ENCODE measurements around the gene PLXNC1.

The PLXNC1 gene

GRCh38 chr12:94133964-94134795, 14.2 kb upstream of the PLXNC1 start:
- DNase-seq (ENCODE audit: low read depth, low spot score), result no peak

GRCh38 chr12:94135896-94136295, 12.5 kb upstream of the PLXNC1 start:
- no peak for DNase-seq (ENCODE audit: low read depth, low spot score)

- no peak for DNase-seq (ENCODE audit: low read depth, low spot score)
Observed at GRCh38 chr12:94139816-94140215, 8.6 kb upstream of the PLXNC1 start.

- no peak for DNase-seq (ENCODE audit: low read depth, low spot score)
Observed at GRCh38 chr12:94140556-94140955, 7.8 kb upstream of the PLXNC1 start.

GRCh38 chr12:94141004-94141764, 7.2 kb upstream of the PLXNC1 start:
- no peak for DNase-seq (ENCODE audit: low read depth, low spot score)

GRCh38 chr12:94141892-94142291, 6.5 kb upstream of the PLXNC1 start:
- no peak for DNase-seq (ENCODE audit: low read depth, low spot score)

- no peak for DNase-seq (ENCODE audit: low read depth, low spot score)
Observed at GRCh38 chr12:94143438-94143837, 4.9 kb upstream of the PLXNC1 start.

- no peak for DNase-seq (ENCODE audit: low read depth, low spot score)
Observed at GRCh38 chr12:94143951-94144350, 4.4 kb upstream of the PLXNC1 start.

GRCh38 chr12:94144781-94145180, 3.6 kb upstream of the PLXNC1 start:
- no peak for DNase-seq (ENCODE audit: low read depth, low spot score)

GRCh38 chr12:94145191-94145983, 3.0 kb upstream of the PLXNC1 start:
- no peak for DNase-seq (ENCODE audit: low read depth, low spot score)

- no peak for DNase-seq (ENCODE audit: low read depth, low spot score)
Observed at GRCh38 chr12:94146166-94146936, 2.0 kb upstream of the PLXNC1 start.

- DNase-seq (ENCODE audit: low read depth, low spot score), result no peak
Observed at GRCh38 chr12:94147387-94147990, 888 bp upstream of the PLXNC1 start.

GRCh38 chr12:94148739-94149118, 352 bp downstream of the PLXNC1 start:
- no peak for DNase-seq (ENCODE audit: low read depth, low spot score)

GRCh38 chr12:94149119-94149780, 873 bp downstream of the PLXNC1 start:
- no peak for DNase-seq (ENCODE audit: low read depth, low spot score)

- no peak for DNase-seq (ENCODE audit: low read depth, low spot score)
Observed at GRCh38 chr12:94149781-94150239, 1.4 kb downstream of the PLXNC1 start.

GRCh38 chr12:94150240-94151121, 2.1 kb downstream of the PLXNC1 start:
- no peak for DNase-seq (ENCODE audit: low read depth, low spot score)

GRCh38 chr12:94151582-94151981, 3.2 kb downstream of the PLXNC1 start:
- no peak for DNase-seq (ENCODE audit: low read depth, low spot score)

GRCh38 chr12:94152292-94153078, 4.1 kb downstream of the PLXNC1 start:
- DNase-seq (ENCODE audit: low read depth, low spot score), result no peak

- no peak for DNase-seq (ENCODE audit: low read depth, low spot score)
Observed at GRCh38 chr12:94157181-94157580, 8.8 kb downstream of the PLXNC1 start.

Data from brain pericyte (primary cell).